Neural cell (in vitro differentiated cells): ENCODE measurements around the gene LSM3.

Source experiments
- CTCF ChIP-seq: fragments of 450-650 bp; IDR thresholded peaks from 2 replicates; pipeline ENCODE4 v1.5.1; 2014; ENCODE audit warnings: antibody characterized with exemption, mild to moderate bottlenecking, moderate library complexity; ENCODE audit not compliant: poor library complexity, severe bottlenecking
- EZH2 ChIP-seq: fragments of 200-600, 300-800 bp; shearing (Covaris generic), sonication (generic); IDR thresholded peaks from 2 replicates; pipeline ENCODE4 v1.6.1; 2014; ENCODE audit warnings: antibody characterized with exemption, low read length, borderline replicate concordance, mild to moderate bottlenecking; ENCODE audit not compliant: insufficient read depth, poor library complexity, severe bottlenecking
- POLR2AphosphoS5 ChIP-seq: IDR thresholded peaks from 2 replicates; pipeline ENCODE4 v1.6.1; 2012
- SMC3 ChIP-seq: fragments of 450-650 bp; conservative IDR thresholded peaks from 2 replicates; pipeline ENCODE4 v1.6.1; 2014; ENCODE audit warnings: antibody characterized with exemption, mild to moderate bottlenecking, moderate library complexity; ENCODE audit not compliant: poor library complexity
- TAF1 ChIP-seq: IDR thresholded peaks from 2 replicates; pipeline ENCODE4 v1.6.1; 2012; ENCODE audit warnings: low read depth

- TF ChIP-seq SMC3 (no peak), CTCF (no peak), EZH2 (no peak), TAF1 (no peak), POLR2AphosphoS5 (no peak)
Observed at GRCh38 chr3:14158370-14158769, 20.2 kb upstream of the LSM3 start.
